GM10847 (cell line): ENCODE results near the gene IL1F10.

Experiments used
- POLR2A ChIP-seq: IDR thresholded peaks from 2 replicates; pipeline ENCODE4 v1.6.1; 2011; ENCODE audit not compliant: insufficient read length; ENCODE audit errors: extremely low read depth

IL1F10 gene

GRCh38 chr2:113088213-113088992, 20.6 kb downstream of the IL1F10 start:
- no peak for TF ChIP-seq POLR2A

DNA sequence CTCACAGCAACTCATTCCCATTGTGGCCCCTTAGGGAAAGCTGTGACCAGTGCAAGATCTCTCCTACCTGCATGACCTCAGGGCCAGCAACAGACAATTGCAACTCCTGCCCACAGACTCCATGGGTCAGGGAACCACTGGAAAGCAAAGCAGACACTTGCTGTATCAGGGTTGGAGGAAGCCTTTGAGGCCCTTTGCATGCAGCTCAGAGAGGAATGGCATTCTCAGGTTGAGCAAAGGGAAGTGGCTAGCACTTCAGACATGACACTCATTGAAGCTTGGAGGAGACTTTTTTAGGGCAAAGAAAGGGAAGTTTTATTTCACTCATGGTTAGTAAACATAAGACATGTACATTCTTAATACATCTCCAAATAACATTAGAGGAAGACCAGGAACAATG, 22.1 kb downstream of the IL1F10 start:
- TF ChIP-seq POLR2A, result no peak

GRCh38 chr2:113091231-113091896, 23.6 kb downstream of the IL1F10 start:
- no peak for TF ChIP-seq POLR2A

- no peak for TF ChIP-seq POLR2A
These were observed 25.3 kb downstream of the IL1F10 start for GRCh38 chr2:113092864-113093612.

- TF ChIP-seq POLR2A, result no peak
These were observed 25.8 kb downstream of the IL1F10 start for GRCh38 chr2:113093613-113093977.

DNA sequence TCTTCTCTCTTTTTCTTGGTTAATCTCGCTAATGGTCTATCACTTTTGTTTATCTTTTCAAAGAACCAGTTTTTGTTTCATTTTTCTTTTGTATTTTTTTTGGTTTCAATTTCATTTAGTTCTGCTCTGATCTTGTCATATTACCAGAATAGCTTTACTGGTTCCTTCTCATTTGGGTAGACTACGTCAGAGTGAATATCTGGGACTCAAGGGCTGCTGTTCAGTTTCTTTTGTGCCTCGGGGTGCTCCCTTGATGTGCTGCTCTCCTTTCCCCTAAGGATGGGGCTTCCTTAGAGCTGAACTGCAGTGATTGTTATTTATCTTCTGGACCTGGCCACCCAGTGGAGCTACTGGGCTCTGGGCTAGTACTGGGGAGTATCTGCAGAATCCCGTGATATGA, 30.3 kb downstream of the IL1F10 start:
- TF ChIP-seq POLR2A, result no peak

DNA sequence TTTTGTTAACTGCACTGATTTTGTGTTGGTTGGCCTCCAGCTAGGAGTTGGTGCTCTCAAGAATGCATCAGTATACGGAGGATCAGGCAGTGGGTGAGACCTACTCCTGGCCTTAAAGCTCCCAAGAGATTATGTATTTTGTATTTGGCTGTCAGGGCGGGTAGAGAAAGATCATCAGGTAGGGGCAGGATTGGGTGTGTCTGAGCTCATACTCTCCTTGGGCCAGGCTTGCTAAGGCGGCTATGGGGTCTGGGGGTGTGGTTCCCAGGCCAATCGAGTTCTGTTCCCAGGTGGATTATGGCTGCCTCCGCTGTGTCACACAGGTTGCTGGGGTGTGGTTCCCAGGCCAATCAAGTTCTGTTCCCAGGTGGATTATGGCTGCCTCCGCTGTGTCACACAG, 30.8 kb downstream of the IL1F10 start:
- TF ChIP-seq POLR2A, result no peak

GRCh38 chr2:113102133-113102532, 34.4 kb downstream of the IL1F10 start:
- TF ChIP-seq POLR2A, result no peak

DNA sequence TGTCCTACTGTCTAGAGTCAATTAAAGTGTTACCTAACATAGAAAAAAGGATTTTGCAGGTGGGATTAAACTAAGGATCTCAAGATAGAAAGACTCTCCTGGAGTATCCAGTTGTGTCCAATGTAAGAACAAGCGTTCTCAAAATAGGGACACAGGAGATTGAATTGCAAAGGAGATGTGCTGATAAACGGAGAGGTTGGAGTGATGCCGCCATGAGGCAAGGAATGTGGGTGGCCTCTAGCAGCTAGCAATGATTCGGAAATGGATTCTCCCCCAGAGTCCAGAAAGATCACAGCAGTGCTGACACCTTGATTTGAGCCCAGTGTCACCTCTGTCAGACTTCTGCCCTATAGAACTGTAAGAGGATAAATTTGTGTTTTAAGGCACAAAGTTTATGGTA, 35.5 kb downstream of the IL1F10 start:
- TF ChIP-seq POLR2A, result no peak

- TF ChIP-seq POLR2A, result no peak
These were observed 36.4 kb downstream of the IL1F10 start for GRCh38 chr2:113104054-113104611.

- TF ChIP-seq POLR2A, result no peak
These were observed 37.4 kb downstream of the IL1F10 start for GRCh38 chr2:113105047-113105785.

GRCh38 chr2:113111121-113111520, 43.4 kb downstream of the IL1F10 start:
- TF ChIP-seq POLR2A, result no peak

GRCh38 chr2:113111823-113112287, 44.1 kb downstream of the IL1F10 start:
- TF ChIP-seq POLR2A, result no peak

DNA sequence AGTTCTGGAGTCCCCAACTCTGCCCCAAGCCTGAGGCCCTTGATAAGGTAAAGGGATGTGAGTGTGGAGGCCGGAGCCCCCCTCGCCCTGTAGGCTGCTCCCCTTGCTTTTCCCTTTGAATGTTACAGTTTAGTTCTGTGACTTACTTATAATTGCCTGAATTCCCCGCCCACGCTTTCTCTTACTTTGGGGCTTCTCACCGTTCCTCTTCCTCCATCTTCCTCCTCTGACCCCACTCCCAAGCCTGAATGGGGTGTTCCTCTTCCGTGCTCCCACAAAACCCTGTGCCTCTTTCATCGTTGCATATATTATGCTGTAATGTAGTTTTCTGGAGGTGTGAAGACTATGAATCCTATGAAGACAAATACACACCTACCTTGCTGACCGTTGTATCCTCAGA, 44.7 kb downstream of the IL1F10 start:
- no peak for TF ChIP-seq POLR2A

DNA sequence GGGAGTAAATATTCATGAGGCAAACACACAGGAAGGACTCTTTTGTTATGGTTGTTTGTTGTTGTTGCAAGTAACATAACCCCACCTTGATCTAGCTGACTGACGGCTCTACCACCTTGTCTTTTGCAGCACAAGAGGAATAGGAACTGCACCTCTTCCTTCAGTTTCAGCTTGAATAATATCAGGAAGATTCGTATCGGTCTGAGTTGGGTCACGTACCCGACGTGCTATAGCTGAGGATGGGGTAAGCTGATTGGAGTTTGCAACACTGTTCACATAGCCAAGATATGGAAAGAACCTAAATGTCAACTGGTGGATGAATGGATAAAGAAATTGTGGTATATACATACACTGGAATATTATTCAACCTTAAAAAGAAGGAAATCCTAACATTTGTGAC, 45.1 kb downstream of the IL1F10 start:
- no peak for TF ChIP-seq POLR2A
